ENCODE results near the gene MTHFD2.

DNA sequence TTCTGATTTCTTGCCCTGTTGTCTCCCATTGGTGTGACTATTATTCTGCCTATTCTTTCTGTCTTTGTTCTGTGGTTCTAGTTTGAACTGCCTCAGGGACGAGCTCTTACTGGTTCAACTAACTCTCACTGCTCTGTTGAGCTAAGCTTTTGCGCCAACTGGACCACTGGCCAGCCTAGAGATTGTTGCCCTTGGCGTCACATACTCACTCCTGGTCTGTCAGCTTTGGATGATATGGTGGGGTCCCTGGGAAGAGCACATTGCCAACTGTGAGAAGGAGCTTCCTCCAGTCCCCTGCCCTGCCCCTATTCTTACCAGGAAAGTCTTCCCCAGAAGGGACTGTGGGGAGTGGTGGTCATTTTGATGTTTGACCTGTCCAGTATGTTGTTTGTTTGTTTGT, 6.0 kb downstream of the MTHFD2 start:
- TF ChIP-seq POLR2AphosphoS5 (IDR thresholded peaks at IDR 0.05; ENCODE audit: borderline replicate concordance, low read depth, low read length) (no peak), EZH2 (IDR thresholded peaks at IDR 0.05) (no peak)

Data from SK-N-MC (cell line).